ENCODE data around the gene WFDC1.

- TF ChIP-seq, protein P1, sequence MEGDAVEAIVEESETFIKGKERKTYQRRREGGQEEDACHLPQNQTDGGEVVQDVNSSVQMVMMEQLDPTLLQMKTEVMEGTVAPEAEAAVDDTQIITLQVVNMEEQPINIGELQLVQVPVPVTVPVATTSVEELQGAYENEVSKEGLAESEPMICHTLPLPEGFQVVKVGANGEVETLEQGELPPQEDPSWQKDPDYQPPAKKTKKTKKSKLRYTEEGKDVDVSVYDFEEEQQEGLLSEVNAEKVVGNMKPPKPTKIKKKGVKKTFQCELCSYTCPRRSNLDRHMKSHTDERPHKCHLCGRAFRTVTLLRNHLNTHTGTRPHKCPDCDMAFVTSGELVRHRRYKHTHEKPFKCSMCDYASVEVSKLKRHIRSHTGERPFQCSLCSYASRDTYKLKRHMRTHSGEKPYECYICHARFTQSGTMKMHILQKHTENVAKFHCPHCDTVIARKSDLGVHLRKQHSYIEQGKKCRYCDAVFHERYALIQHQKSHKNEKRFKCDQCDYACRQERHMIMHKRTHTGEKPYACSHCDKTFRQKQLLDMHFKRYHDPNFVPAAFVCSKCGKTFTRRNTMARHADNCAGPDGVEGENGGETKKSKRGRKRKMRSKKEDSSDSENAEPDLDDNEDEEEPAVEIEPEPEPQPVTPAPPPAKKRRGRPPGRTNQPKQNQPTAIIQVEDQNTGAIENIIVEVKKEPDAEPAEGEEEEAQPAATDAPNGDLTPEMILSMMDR (IDR thresholded peaks at IDR 0.05), result no peak
- no peak for TF ChIP-seq POLR2A (IDR thresholded peaks at IDR 0.05)
These were observed 18.2 kb downstream of the WFDC1 start for GRCh38 chr16:84312783-84313382.

Data from vagina (tissue), 2 donors.